ENCODE results near the gene CRK.
A peak's percentile ranks its signal among the peaks of the same experiment; 100 is the strongest.

Gene CRK

GRCh38 chr17:1486802-1487695, 31.0 kb upstream of the CRK start:
- DNase-seq (ENCODE audit: low read depth in 2 of 2): peak; percentile 53 to 61

DNA sequence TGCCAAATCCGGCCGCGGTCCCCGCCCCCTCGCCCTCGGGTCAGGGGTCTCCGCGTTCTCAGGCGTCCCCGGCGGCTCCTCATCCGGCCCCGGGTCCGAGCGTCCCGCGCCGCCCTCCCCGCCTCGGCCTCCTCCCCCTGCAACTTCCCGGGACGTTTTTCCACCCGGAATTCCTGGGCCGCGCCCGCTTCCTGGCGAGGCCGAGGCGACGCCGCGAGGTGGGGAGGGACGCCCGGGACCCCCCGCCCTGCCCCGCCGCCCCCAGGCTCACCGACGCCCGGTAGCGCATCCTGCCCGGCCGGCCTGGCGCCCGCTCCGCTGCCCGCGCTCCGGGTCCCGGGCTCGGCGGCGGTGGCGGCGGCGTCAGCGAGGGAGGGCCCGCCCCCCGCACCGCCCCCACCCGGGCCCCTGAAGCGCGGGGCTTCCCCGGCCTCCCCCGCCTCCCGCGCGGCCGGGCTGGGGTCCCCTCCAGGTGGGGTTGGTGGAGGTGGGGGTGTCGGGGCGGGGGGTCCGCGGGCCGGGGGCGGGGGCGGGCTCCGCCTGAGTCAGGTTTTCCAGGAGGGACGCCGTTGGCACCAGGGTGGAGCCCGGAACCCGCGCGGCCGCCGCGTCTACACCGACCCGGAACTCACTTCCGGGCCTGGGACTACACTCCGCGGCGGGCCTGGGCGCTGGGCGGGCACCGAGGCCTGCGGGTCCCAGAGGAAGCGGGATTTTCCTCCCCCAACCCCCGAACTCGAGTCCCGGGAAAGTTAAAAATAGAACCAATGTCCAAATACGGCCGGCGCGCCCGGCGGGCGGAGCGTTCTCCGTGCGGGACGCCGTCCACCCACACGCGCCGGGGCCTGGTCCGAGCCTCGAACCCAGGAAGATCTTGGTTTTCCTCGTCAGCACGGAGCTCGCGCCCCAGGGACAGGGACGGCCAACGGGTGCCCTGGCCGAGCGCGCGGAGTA, 29.7 kb upstream of the CRK start:
- peak in 1 of 2 donors; percentile 53 for DNase-seq (ENCODE audit: low read depth in 2 of 2)

GRCh38 chr17:1484676-1485422, 28.8 kb upstream of the CRK start:
- no peak for DNase-seq (ENCODE audit: low read depth in 2 of 2)

DNA sequence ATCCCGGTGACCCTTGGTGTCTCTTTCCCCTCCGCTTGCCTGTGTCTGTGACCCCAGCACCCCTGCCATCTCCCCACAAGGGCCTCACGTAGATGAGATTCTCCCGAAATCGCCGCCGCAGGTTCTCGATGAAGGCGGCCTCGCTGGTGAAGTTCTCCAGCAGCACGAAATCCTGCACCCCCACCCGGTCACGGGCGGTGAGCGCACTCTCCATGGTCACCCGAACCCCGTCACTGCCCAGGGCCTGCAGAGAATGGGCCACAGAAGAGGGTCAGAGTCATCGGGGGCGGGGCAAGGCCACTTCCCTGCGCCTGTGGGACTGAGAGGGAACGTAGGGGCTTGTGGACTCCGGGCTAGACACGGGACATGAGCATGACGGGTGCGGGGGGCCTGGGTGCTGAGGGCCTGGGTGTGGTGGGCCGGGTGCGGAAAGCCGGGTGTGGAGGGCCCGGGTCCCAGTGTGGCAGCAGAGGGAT, 28.1 kb upstream of the CRK start:
- DNase-seq (ENCODE audit: low read depth in 2 of 2): no peak

GRCh38 chr17:1482680-1483079, 26.6 kb upstream of the CRK start:
- DNase-seq (ENCODE audit: low read depth in 2 of 2): no peak

GRCh38 chr17:1481736-1482135, 25.7 kb upstream of the CRK start:
- no peak for DNase-seq (ENCODE audit: low read depth in 2 of 2)

- DNase-seq (ENCODE audit: low read depth in 2 of 2): no peak
Observed at GRCh38 chr17:1480747-1481465, 24.9 kb upstream of the CRK start.

- no peak for DNase-seq (ENCODE audit: low read depth in 2 of 2)
Observed at GRCh38 chr17:1478418-1478817, 22.4 kb upstream of the CRK start.

DNA sequence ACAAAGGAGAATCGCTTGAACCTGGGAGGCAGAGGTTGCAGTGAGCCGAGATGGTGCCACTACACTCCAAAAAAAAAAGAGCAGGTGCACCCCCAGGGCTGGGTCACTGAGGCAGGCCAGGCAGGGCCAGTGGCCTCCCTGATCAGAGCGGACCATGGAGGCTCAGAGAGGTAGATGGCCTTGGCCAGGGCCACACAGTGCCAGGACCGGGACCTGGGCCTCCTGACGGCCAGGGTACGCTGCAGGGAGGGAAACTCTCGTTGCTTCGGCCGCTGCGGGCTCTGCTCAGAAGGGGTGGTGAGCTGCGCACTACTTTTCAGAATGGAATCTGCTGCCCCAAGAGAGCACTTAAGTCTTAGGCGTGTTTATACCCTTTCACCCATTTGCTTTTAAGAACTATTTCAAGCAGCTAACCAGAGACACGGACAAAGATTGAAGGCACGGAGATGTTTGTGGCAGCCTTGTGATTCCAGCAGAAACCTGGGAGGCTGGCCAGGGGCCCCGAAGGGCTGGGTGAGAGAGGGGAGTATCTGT, 19.4 kb upstream of the CRK start:
- DNase-seq (ENCODE audit: low read depth in 2 of 2): no peak

DNA sequence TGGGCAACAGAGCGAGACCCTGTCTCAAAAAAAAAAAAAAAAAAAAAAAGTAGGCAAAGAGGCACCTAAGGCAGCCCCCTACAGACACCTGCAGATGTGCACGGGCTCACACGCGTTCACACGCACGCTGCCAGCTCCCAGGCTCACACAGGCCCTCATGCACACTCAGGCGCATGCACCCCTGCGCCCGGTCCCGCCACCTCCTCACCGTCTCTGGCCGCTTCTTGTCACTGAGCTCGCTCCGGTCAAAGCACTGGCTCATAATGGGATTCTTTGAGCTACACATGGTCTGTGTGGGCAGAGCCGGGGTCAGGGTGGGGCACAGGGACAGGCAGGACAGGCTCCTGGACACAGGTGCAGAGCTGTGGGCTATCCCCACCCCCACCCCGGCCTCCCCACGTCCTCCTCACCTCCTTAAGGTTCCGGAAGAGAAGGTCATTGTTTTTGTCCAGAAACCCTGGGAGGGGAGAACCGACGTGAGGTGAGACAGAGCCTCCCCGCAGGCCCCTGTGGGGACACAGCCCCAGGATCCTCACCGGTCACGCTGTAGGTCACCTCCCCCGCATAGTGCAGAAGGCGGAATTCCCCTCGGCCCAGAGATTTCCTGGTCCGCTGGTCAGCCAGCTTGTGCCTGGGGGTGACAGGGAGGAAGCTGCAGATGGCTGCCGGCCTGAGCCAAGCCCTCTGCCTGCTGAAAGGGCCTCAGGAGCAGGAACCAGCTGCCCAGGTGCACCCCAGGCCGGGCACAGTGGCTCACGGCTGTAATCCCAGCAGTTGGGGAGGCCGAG, 18.6 kb upstream of the CRK start:
- DNase-seq (ENCODE audit: low read depth in 2 of 2): no peak

GRCh38 chr17:1473841-1474240, 17.8 kb upstream of the CRK start:
- DNase-seq (ENCODE audit: low read depth in 2 of 2): no peak

- DNase-seq (ENCODE audit: low read depth in 2 of 2): no peak
Observed at GRCh38 chr17:1473170-1473569, 17.1 kb upstream of the CRK start.

- no peak for DNase-seq (ENCODE audit: low read depth in 2 of 2)
Observed at GRCh38 chr17:1471911-1472821, 16.1 kb upstream of the CRK start.

- DNase-seq (ENCODE audit: low read depth in 2 of 2): no peak
Observed at GRCh38 chr17:1471490-1471889, 15.5 kb upstream of the CRK start.

DNA sequence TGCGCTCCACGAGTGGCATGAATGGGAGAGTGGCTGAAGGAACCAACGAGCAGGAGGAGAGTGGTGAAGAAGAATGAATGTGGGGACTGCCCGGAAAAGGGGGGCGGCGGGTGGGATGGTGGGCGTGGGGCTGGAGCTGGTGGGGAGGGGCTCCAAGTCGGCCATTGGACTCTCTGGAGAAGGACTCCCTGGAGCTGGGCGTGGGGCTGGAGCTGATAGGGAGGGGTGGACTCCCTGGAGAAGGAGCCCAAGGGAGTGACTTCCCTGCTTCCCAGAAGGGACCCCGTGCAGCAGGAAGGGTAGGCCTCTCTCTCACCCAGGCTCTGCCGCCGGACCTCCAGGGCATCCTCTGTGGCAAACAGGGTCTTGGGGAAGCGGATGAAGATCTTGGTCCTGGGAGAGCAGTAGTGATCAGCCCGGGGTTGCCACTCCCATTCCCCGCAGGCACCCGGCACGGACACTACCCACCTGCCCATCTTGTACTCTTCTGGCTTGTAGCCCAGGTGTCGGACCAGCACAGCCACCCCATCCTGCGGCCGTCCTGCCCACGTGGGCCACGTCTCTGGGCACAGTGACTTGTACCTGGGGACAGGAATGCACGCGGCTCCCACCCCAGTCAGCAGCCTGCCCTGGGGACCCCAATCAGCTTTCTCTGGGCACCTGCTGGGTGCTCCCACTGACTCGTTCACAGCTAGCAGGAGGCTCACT, 14.9 kb upstream of the CRK start:
- no peak for DNase-seq (ENCODE audit: low read depth in 2 of 2)

- DNase-seq (ENCODE audit: low read depth in 2 of 2): no peak
Observed at GRCh38 chr17:1470071-1470754, 14.2 kb upstream of the CRK start.

- DNase-seq (ENCODE audit: low read depth in 2 of 2): no peak
Observed at GRCh38 chr17:1469231-1469852, 13.3 kb upstream of the CRK start.

All from activated CD4-positive, alpha-beta T cell treated with anti-CD3 and anti-CD28 coated beads for 24 hours (primary cell).